Measurements from ENCODE around the gene FBXL15. TPM values are rescaled to one million over a fixed set of nuclear protein-coding genes. Genes with fewer than 3 reads are reported as not detected.

The FBXL15 gene, protein sequence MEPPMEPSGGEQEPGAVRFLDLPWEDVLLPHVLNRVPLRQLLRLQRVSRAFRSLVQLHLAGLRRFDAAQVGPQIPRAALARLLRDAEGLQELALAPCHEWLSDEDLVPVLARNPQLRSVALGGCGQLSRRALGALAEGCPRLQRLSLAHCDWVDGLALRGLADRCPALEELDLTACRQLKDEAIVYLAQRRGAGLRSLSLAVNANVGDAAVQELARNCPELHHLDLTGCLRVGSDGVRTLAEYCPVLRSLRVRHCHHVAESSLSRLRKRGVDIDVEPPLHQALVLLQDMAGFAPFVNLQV
- 11.8 and 17.6 TPM in 2 replicates for total RNA-seq (2014; rRNA removed; shearing (Covaris generic))
- 11.6 and 17.0 TPM in 2 replicates for polyA plus RNA-seq (2015; cell fraction: cytosol; rRNA removed)
- 12.5 and 17.3 TPM in 2 replicates for polyA plus RNA-seq (2015; cell fraction: nucleus; rRNA removed)

DNA sequence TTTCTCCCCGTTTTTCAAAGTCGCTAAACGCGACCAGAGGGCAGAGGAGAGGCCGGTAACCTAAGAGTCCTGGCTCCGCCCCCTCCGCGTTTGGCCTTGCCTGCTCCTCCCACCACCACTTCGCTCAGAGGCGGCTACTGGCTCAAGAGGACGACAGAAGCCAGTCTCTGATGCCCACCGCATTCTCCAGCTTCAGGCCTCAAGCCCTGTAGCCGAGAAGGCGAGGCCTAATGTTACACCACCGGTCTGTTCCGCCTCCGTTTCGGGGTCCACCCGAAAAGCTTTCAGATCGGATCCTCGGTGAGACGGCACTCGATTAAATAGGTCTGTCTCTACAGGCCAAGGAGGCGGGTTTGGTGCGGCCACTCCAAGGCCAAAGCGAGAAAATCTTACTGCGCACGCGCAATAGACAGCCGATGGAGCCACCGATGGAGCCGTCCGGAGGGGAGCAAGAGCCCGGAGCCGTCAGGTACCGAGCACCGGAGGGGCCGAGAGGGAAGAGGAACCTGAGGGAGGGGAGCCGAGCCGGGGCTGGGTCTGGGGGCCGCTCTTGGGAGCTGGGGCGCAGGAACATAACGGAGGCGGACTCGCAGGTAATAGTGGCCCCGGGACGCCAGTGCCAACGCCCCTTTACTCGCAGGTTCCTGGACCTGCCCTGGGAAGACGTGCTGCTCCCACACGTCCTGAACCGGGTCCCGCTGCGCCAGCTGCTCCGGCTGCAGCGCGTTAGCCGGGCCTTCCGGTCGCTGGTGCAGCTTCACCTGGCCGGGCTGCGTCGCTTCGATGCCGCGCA lies at the start of gene FBXL15:
FBXL15 (plus strand) TSS at position 123 of the 793 bp plus-strand sequence; CDS start at position 417, 294 bp downstream.
- peak; percentile 92 for DNase-seq (ENCODE audit: low read depth)

DNA sequence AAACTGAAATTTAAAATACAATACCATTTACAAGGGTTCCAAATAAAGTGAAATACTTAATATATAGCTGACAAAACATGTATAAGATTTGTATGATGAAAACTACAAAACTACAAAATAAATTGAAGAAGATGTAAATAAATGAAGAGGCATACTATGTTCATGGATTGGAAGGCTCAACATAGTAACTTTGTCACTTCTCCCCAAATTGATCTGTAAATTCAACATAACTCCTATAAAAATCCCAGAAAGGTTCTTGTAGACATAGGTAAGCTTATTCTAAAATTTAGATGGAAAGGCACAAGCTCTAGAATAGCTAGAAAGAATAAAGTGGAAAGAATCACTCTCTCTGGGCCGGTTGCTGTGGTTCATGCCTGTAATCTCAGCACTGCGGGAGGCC lies 49.3 kb upstream of the FBXL15 start:
- DNase-seq (ENCODE audit: low read depth), result no peak

DNA sequence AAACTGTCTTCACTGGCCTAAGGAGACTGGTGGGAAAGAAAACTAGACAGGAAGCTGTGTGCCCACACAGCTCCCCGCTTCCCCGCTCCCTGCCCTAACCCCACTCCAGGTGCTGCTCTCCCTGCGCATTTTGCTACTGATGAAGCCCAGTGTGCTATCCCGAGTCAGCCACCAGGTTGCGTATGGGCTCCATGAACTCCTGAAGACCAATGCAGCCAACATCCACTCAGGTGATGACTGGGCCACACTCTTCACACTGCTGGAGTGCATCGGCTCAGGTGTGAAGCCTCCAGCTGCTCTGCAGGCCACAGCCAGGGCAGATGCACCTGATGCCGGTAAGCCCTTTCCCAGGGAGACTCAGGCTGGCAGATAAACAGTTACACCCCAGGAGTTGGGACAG lies 45.4 kb upstream of the FBXL15 start:
- DNase-seq (ENCODE audit: low read depth), result no peak

DNA sequence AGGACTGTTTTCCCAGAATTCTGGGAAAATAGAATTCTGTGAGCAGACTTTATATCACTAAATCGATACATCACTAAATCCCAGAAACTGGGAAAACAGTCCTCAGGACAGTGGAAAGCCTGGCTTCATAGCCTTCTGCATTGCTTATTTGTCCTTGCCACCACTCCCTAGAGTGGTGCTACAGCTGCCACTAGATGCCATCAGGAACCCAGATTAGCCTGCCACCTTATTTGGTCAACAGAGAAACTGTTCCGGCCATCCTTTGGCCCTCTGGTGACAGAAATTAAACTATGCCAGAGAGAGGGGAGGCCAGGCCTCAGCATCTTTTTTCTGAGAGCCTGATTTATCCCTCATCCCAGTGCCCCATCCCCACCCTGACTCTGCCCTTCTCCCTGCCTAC lies 44.8 kb upstream of the FBXL15 start:
- no peak for DNase-seq (ENCODE audit: low read depth)

DNA sequence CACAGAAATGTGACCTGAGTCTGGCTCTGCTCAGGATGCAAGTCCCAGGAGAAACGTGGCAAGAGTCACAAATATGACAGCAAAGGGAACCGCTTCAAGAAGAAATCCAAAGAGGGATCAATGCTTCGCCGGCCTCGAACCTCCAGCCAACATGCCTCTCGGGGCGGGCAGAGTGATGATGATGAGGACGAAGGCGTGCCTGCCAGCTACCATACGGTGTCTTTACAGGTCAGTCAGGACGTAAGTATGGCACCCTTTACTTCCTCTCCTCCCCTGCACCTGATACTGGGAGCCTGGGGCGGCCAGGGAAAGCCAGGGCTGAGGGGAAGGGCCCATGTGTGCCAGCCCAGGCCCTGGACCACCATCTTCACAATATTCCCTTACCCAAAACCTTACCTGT lies 43.7 kb upstream of the FBXL15 start:
- no peak for DNase-seq (ENCODE audit: low read depth)

DNA sequence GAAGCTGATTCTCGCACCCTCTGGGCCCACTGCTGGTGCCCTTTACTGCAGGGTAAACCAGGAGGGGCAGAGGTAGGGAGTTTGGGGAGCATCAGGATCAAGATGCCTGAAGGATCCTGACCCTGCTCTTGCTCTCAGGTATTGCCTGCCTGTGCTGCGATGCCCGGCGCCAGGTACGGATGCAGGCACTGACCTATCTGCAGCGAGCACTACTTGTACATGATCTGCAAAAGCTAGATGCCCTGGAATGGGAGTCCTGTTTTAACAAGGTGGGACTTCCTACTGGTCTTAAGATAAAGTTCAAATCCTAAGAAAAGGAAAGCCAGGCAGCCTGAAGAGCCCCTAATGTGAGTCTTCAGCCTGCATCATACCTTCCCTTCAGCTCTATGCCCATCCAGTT lies 41.3 kb upstream of the FBXL15 start:
- DNase-seq (ENCODE audit: low read depth), result no peak

DNA sequence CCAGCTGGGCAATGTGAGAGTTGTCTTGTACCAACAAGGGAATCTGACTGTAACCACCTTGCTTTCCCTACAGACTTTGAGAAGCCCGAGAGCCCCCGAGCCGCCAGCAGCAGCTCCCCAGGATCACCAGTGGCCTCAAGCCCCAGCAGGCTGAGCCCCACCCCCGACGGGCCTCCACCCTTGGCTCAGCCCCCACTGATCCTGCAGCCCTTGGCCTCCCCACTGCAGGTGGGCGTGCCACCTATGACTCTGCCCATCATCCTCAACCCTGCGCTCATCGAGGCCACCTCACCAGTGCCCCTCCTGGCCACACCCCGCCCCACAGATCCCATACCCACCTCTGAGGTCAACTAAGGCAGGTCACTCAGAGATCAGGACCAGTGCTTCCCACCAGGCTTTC lies 38.7 kb upstream of the FBXL15 start:
- no peak for DNase-seq (ENCODE audit: low read depth)

DNA sequence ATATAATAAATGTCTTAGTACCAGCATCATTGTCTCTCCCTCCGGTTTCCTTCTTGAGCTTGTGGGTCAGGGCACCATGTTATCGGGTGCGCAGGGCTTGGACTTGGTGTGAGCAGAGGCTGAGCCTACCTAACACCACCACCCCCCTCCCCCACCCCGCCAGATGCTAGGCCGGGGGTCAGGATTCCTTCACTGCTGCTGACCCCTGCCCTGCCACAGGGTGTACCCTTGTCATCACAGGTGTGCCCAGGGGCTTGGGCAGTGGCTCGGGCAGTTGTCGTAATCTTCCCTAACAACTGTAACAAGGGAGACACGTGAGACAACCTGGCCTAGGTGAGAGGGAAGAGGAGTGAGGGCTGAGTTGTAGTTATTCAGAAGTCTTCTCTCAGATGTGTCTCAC lies 37.8 kb upstream of the FBXL15 start:
- no peak for DNase-seq (ENCODE audit: low read depth)

DNA sequence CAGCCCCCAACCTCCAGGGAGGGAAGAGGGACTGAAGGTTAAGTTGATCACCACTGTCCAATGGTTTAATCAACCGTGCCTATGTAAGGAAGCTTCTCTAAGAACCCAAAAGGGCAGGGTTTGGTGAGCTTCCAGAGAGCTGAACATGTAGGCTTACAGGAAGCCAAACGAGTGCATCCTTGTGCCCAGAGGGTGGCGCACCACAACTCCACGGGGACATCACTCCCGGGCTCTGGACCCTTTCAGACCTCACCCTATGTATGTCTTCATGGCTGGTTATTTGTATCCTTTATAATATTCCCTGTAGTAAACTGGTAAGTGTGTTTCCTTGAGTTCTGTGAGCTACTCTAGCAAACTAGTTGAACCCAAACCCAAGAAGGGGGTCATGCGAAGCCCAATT lies 36.6 kb upstream of the FBXL15 start:
- no peak for DNase-seq (ENCODE audit: low read depth)

DNA sequence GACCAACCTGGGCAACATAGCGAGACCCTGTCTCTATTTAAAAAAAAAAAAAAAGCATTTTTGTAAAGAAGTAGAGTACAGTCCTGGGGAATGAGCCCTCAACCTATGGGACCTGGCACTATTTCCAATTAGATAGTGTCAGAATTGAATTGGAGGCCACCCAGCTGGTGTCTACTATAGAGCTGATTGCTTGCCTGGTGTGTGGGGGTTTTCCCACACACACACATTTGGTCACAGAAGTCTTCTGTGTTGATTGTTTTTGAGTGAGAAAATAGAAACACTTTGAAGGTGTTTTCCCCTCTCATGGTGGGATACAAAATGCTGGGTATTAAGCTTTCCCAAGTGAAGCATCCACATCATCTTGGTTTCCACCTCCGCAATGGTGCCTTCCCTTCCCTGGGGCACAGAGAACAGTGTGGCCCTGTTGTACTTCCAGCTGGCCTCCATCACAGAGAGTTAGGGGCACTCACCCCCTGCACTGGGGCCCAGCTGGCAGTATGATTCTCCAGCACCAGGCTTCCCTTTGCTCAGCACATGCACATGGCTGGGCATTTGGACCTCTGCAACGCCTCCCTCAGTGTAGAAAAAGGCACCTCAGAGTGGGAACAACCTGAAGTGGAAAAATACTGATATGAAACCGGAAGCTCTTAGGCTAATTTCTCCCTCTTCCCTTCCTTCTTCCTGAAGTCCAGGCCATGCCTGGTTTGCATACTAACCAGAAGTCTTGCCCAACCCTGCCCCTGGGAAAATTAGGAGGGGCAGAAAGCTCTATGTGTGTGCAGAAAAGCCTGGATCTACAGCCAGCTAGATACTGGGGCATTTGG lies 35.8 kb upstream of the FBXL15 start:
- no peak for DNase-seq (ENCODE audit: low read depth)

DNA sequence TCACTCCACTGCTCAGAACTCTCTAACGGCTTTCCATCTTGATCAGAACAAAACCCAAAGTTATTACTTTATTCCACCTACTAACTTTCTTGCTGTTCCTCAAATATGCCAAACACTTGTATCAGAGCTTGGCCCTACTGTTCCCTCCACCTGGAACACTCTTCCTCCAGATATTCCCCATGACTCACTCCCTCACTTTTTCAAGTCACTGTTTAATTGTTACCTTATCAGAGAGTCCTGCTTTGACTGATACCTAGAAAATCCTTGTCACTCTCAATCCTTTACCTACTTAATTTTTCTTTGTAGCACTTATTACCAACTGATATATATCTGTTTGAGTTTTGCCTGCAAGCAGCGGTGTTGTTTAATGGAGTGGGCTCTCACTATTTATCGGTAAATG lies 30.7 kb upstream of the FBXL15 start:
- no peak for DNase-seq (ENCODE audit: low read depth)

DNA sequence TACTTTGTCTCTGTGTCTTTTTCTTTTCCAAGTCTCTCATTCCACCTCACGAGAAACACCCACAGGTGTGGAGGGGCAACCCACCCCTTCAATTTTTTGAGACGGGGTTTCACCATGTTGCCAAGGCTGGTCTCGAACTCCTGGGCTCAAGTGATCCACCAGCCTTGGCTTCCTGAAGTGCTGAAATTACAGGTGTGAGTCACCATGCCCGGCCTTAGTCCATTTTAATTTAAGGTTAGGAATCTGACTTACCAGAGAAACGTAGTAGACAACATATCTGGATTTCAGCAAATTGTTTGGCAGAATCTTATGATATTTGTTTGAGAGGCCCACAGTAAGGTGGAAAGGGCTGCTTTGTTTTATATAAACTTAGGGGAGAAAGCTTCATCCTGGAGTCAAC lies 28.3 kb upstream of the FBXL15 start:
- no peak for DNase-seq (ENCODE audit: low read depth)

DNA sequence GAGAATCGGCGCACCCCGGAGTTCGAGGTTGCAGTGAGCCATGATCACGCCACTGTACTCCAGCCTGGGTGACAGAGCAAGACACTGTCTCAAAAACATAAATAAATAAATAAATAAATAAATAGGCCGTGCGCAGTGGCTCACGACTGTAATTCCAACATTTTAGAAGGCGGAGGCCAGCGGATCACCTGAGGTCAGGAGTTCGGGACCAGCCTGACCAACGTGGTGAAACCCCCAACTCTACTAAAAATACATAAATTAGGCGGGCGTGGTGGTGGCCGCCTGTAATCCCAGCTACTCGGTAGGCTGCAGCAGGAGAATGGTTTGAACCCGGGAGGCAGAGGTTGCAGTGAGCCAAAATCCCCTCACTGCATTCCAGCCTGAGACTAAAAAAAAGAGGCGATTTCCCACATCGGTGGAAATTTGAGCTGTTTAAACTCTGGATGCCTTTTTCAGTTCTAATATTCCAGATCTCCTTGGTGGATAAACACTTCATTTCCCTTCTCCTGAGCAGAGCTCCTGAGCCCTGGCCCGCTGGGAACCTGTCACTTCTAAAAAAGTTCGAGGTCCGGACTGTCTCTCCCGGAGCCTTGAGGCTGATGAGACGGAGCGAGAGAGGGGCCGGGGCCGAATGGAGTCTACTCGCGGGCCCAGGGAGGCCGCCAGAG lies 27.1 kb upstream of the FBXL15 start:
- no peak for DNase-seq (ENCODE audit: low read depth)

DNA sequence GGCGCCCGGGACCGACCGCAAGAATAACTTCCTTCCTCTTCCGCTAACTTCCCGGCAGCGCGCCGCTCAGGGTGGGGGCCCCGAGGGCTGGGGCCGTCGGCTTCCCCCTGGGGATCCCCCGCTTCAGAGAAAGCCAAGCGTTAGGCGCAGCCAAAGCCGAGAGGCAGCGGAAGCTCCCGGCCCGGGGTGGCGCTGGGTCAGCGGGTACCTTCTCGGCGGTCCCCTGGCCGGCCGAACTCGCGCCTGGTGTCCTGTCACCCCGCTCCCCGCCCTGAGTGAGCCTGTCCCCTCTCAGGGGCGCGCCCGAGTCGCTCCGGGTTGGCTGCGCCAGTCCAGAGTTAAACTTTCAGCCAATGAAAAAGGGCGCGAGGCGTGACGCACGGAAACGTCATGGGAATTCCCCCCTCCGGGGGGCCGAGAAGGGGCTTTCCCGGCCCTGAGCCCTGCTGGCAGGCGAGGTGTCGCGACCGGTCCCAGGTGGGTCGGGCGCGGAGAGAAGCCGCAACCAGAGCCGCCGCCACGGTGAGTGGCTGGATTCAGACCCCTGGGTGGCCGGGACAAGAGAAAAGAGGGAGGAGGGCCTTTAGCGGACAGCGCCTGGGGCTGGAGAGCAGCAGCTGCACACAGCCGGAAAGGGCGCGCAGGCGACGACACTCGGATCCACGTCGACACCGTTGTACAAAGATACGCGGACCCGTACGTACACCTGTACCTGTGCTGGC lies 26.4 kb upstream of the FBXL15 start:
- peak; percentile 89 for DNase-seq (ENCODE audit: low read depth)

DNA sequence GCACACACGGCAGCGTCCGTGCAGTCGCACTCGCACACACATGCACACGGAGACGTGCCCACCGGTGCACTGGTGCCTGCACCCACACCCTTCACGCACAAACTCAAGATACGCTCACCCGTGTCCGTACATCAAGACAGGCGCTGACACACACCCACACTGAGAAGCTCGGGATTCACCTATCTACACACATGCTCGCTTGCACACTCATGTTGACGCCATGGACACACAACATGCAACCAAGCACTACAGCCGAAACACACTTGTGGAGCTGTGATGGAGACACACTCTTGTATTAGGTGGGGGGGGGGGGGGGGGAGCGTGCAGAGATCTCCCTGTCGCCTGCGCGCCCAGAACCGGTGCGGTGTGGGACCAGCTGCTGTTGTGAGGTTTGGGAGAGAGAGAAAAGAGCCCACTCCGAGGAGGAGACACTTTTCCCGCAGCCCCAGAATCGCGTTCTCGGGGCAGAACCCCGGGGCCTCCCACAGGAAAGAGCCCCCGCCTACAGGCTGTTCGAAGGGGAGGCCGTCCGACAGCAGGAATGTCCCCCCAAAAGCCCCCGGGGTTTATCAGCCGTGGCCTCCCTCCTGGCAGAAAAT lies 25.7 kb upstream of the FBXL15 start:
- DNase-seq (ENCODE audit: low read depth), result peak; percentile 21

DNA sequence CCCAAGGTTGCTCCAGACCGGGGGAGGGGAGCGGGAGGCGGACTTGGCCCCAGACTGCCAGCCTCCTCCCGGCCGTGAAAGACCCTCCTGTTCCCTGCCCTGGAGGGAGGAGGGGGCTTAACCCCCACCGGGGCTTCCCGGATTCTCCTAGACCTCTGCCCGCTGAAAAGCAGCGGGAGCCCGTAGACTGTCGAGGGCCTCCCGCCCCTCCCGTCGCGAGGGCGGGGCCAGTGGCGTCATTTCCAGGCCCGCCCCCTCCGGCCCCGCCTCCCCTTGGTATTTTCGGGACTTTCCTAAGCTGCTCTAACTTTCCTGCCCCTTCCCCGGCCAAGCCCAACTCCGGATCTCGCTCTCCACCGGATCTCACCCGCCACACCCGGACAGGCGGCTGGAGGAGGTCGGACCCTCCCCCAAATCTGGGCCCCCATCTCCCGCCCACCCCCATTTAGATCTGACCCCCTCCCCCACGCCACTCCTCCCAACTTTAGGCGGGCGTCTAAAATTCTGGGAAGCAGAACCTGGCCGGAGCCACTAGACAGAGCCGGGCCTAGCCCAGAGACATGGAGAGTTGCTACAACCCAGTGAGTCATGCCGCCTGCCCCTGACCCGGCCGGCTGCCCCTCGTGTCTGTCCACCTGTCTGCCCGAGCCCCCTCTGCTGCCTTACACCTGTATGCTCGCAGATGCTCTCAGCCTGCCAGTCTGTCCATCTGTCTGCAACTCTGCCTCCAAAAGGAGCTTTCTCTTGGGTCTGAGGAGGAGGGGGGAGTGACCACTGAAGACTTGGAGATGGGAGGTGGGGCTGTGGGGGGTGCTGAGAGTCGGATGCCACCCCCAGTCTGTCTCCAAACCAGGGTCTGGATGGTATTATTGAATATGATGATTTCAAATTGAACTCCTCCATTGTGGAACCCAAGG lies 25.0 kb upstream of the FBXL15 start, which contains the start of gene NFKB2:
NFKB2 (plus strand) TSS at position 306 of the 917 bp plus-strand sequence; CDS start at position 561, 255 bp downstream.
- peak; percentile 73 for DNase-seq (ENCODE audit: low read depth)

DNA sequence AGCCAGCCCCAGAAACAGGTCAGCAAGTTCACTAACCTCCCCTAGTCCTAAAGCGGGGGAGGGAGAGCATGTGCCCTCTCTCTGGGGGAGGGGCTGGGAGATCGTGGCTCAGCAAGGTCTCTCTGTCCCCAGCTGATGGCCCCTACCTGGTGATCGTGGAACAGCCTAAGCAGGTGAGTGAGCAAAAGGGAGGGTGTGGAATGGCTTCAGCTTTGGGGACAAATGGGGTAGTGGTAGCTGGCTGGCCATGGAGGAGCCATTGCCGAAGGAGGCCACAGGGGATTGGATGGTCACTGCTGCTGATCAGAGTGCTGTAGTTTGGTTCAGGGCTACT lies 24.4 kb upstream of the FBXL15 start:
- DNase-seq (ENCODE audit: low read depth), result no peak

DNA sequence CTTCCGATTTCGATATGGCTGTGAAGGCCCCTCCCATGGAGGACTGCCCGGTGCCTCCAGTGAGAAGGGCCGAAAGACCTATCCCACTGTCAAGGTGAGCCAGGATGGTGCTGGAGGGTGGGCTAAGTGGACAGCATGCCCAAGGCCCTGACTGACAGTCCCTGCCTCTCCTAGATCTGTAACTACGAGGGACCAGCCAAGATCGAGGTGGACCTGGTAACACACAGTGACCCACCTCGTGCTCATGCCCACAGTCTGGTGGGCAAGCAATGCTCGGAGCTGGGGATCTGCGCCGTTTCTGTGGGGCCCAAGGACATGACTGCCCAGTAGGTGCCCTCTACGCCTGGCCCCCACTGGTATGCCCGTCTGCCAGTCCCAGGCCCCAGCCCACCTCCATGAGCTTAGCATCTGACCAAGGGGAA lies 23.9 kb upstream of the FBXL15 start:
- no peak for DNase-seq (ENCODE audit: low read depth)

All from HT1080 (cell line).